GM23338 (cell line): ENCODE data around the gene CNOT6. TPM values are rescaled to one million over a fixed set of nuclear protein-coding genes. Genes with fewer than 3 reads are reported as not detected.

Experiments used
- ATAC-seq: fragments of 200-7000 bp; cut with Tn5 transposase; 3 replicates; pipeline ENCODE4 v1.9.1; 2020
- DNase-seq: peaks from one replicate; pipeline ENCODE4 v3.0.0-alpha.2; 2015; ENCODE audit warnings: low spot score
- H2AFZ ChIP-seq: fragments of 200-600 bp; sonication (generic); 2 replicates; pipeline ENCODE4 v1.8.0; 2016; ENCODE audit warnings: antibody characterized with exemption, mild to moderate bottlenecking, moderate library complexity
- H3F3A ChIP-seq: fragments of 200-600 bp; sonication (generic); replicated peaks from 2 replicates; pipeline ENCODE4 v1.8.0; 2017; ENCODE audit warnings: antibody characterized with exemption, mixed run types, low read depth
- H3K27ac ChIP-seq: fragments of 200-600 bp; sonication (generic); 2 replicates; pipeline ENCODE4 v1.6.1; 2016; ENCODE audit warnings: low read depth
- H3K27me3 ChIP-seq: fragments of 200-600 bp; sonication (generic); 2 replicates; pipeline ENCODE4 v1.8.0; 2016; ENCODE audit warnings: mild to moderate bottlenecking, mixed run types, moderate library complexity; ENCODE audit not compliant: insufficient read depth
- H3K36me3 ChIP-seq: fragments of 200-600 bp; sonication (generic); 2 replicates; pipeline ENCODE4 v1.8.0; 2016; ENCODE audit warnings: mild to moderate bottlenecking; ENCODE audit not compliant: insufficient read depth
- H3K4me1 ChIP-seq: fragments of 200-600 bp; sonication (generic); 2 replicates; pipeline ENCODE4 v1.8.0; 2016; ENCODE audit warnings: mild to moderate bottlenecking, moderate library complexity; ENCODE audit not compliant: insufficient read depth
- H3K4me2 ChIP-seq: fragments of 200-600 bp; sonication (generic); 2 replicates; pipeline ENCODE4 v1.7.1; 2017; ENCODE audit warnings: mixed run types
- H3K4me3 ChIP-seq: fragments of 200-600 bp; sonication (generic); 2 replicates; pipeline ENCODE4 v1.6.1; 2016; ENCODE audit warnings: mixed run types
- H3K79me2 ChIP-seq: fragments of 200-600 bp; sonication (generic); replicated peaks from 2 replicates; pipeline ENCODE4 v1.8.0; 2017; ENCODE audit warnings: mild to moderate bottlenecking; ENCODE audit not compliant: insufficient read depth
- H3K9me2 ChIP-seq: fragments of 200-600 bp; sonication (generic); 2 replicates; pipeline ENCODE4 v1.8.0; 2017; ENCODE audit not compliant: insufficient read depth
- H4K20me1 ChIP-seq: fragments of 200-600 bp; sonication (generic); replicated peaks from 2 replicates; pipeline ENCODE4 v1.8.0; 2017; ENCODE audit warnings: mild to moderate bottlenecking; ENCODE audit not compliant: insufficient read depth
- H3K27ac Mint-ChIP-seq: 2 replicates; pipeline ENCODE4 v1.8.0; 2020; ENCODE audit warnings: inconsistent platforms, mild to moderate bottlenecking, moderate library complexity, mixed read lengths
- H3K27me3 Mint-ChIP-seq: 3 replicates; pipeline ENCODE4 v1.8.0; 2022; ENCODE audit warnings: low read depth, mild to moderate bottlenecking, moderate library complexity, mixed read lengths, inconsistent platforms; ENCODE audit not compliant: insufficient read depth, poor library complexity
- H3K36me3 Mint-ChIP-seq: 3 replicates; pipeline ENCODE4 v1.8.0; 2021; ENCODE audit warnings: low read depth, mild to moderate bottlenecking, inconsistent platforms, moderate library complexity, mixed read lengths
- H3K4me1 Mint-ChIP-seq: 3 replicates; pipeline ENCODE4 v1.8.0; 2020; ENCODE audit warnings: mild to moderate bottlenecking, inconsistent platforms, mixed read lengths
- H3K4me3 Mint-ChIP-seq: 3 replicates; pipeline ENCODE4 v1.8.0; 2021; ENCODE audit warnings: moderate library complexity, mild to moderate bottlenecking, inconsistent platforms, mixed read lengths
- H3K9me3 Mint-ChIP-seq: 3 replicates; pipeline ENCODE4 v1.8.0; 2020; ENCODE audit warnings: moderate library complexity, mild to moderate bottlenecking, inconsistent platforms, mixed read lengths
- CREB1 ChIP-seq: fragments of 250-450 bp; sonication (Bioruptor Pico); IDR thresholded peaks from 2 replicates; pipeline ENCODE4 v1.5.0; 2020; ENCODE audit warnings: low read depth, mild to moderate bottlenecking, moderate library complexity
- EZH2phosphoT487 ChIP-seq: fragments of 200-600 bp; sonication (generic); IDR thresholded peaks from one replicate; pipeline ENCODE4 v1.8.1; 2018; ENCODE audit warnings: antibody characterized with exemption; ENCODE audit not compliant: unreplicated experiment
- JUNB ChIP-seq: IDR thresholded peaks from one replicate; pipeline ENCODE4 v1.6.1; 2016; ENCODE audit warnings: antibody characterized with exemption; ENCODE audit not compliant: unreplicated experiment
- NANOG ChIP-seq: IDR thresholded peaks from 2 replicates; pipeline ENCODE4 v1.6.1; 2016; ENCODE audit warnings: antibody characterized with exemption, borderline replicate concordance
- POLR2AphosphoS5 ChIP-seq: IDR thresholded peaks from 2 replicates; pipeline ENCODE4 v1.6.1; 2016; ENCODE audit warnings: antibody characterized with exemption, low read depth
- STAT1 ChIP-seq: IDR thresholded peaks from one replicate; pipeline ENCODE4 v1.6.1; 2016; ENCODE audit warnings: antibody characterized with exemption; ENCODE audit not compliant: unreplicated experiment
- ZNF114 ChIP-seq: fragments of 250-450 bp; sonication (Bioruptor Pico); IDR thresholded peaks from 2 replicates; pipeline ENCODE4 v1.5.0; 2020; ENCODE audit warnings: mild to moderate bottlenecking, moderate library complexity
- polyA plus RNA-seq: library from polyadenylated mRNA; unstranded; fragments of >200 nt; fragmentation: Nextera tagmentation; extraction: Ambion mirVana; gene quantifications from 2 replicates; pipeline ENCODE4 v1.2.1, GENCODE V29; 2016
- total RNA-seq: library from RNA; depleted of rRNA; stranded (reverse); fragments of >200 nt; shearing (Covaris generic); gene quantifications from 2 replicates; pipeline ENCODE4 v1.2.3, GENCODE V29; 2014
- TF ChIP-seq, protein P1 (sequence below): IDR thresholded peaks from one replicate; pipeline ENCODE4 v1.6.1; 2018; ENCODE audit warnings: antibody characterized with exemption; ENCODE audit not compliant: unreplicated experiment
- TF ChIP-seq, protein P2 (sequence below): IDR thresholded peaks from 2 replicates; pipeline ENCODE4 v1.6.1; 2016; ENCODE audit warnings: antibody characterized with exemption
- TF ChIP-seq, protein P3 (sequence below), 2 experiments: fragments of 200-600 bp in 1 of 2; sonication (generic) in 1 of 2; conservative IDR thresholded peaks; 2 replicates each; pipeline versions ENCODE4 v1.5.1 to v1.6.1; 2016 to 2017; ENCODE audit warnings: antibody characterized with exemption in 2 of 2, low read depth in 2 of 2, mild to moderate bottlenecking in 2 of 2, moderate library complexity in 1 of 2

CNOT6 gene
- total and polyA plus RNA-seq, 2 experiments from 2014 or later: 14.6 to 38.7 TPM

DNA sequence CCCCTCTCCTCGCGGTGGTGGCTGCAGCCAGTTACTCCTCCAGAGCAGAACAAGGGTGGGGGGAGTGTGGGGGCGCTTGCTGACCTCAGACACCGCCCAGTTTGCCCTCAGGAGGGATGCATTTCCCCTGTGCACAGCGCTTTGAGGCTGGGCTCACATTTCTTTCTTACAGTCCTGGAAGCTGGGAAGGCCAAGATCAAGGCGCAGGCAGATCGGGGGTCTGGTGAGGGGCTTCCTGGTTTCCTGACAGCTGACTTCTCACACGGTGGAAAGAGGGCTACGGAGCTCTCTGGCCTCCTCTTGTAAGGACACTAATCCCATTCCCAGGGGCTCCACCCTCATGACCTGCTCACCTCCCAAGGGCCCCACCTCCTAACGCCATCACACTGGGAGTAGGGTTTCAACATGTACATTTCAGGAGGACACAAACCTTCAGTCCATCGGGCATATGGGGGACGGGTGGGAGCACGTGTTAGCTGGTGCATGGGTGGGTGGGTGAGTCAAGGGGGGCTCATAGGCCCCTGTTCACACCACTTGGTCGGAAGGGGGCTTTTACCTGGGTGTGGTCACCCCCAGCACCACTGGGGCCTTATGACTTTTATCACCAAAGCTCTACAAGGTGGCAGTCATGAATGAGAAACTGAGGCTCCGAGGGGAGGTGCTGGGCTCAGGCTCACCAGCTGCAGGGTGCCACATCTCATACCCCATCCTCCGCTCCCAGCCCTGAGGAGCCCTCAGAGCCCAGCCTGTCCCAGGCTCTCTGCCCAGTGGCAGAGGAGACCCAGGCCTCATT is 104.8 kb downstream of the CNOT6 start:
- H3K4me1 Mint-ChIP-seq: 0 out of 3 replicates have a peak, but pooled peaks cover 2% of the 10 kb centered on the region

GRCh38 chr5:180599590-180599914 is 105.4 kb downstream of the CNOT6 start:
- H3K36me3 ChIP-seq: no peaks in the 10 kb centered on the region
- no peaks in the 10 kb centered on the region for H3K4me1 ChIP-seq
- no peak overlapping the region for H3K4me2 ChIP-seq
- no peaks in the 10 kb centered on the region for H3F3A ChIP-seq
- DNase-seq (no peak), ATAC-seq (no peak)
- H3K9me2 ChIP-seq: no peaks in the 10 kb centered on the region
- H3K4me3 ChIP-seq: no peak overlapping the region
- H3K79me2 ChIP-seq: no peaks in the 10 kb centered on the region
- Mint-ChIP-seq H3K4me1 (peaks cover 2% of the 10 kb centered on the region; the same call in 1 of the 3 replicates), H3K27ac (no peak overlapping the region), H3K36me3 (no peaks in the 10 kb centered on the region; the same call in 2 of the 3 replicates), H3K27me3 (peaks cover 14% of the 10 kb centered on the region), H3K4me3 (no peak overlapping the region), H3K9me3 (no peaks in the 10 kb centered on the region)
- H2AFZ ChIP-seq: no peak overlapping the region
- H3K27me3 ChIP-seq: no peaks in the 10 kb centered on the region
- no peak for TF ChIP-seq POLR2AphosphoS5
- TF ChIP-seq NANOG: no peak
- no peak for TF ChIP-seq CREB1
- no peak for TF ChIP-seq JUNB
- TF ChIP-seq, protein P1, sequence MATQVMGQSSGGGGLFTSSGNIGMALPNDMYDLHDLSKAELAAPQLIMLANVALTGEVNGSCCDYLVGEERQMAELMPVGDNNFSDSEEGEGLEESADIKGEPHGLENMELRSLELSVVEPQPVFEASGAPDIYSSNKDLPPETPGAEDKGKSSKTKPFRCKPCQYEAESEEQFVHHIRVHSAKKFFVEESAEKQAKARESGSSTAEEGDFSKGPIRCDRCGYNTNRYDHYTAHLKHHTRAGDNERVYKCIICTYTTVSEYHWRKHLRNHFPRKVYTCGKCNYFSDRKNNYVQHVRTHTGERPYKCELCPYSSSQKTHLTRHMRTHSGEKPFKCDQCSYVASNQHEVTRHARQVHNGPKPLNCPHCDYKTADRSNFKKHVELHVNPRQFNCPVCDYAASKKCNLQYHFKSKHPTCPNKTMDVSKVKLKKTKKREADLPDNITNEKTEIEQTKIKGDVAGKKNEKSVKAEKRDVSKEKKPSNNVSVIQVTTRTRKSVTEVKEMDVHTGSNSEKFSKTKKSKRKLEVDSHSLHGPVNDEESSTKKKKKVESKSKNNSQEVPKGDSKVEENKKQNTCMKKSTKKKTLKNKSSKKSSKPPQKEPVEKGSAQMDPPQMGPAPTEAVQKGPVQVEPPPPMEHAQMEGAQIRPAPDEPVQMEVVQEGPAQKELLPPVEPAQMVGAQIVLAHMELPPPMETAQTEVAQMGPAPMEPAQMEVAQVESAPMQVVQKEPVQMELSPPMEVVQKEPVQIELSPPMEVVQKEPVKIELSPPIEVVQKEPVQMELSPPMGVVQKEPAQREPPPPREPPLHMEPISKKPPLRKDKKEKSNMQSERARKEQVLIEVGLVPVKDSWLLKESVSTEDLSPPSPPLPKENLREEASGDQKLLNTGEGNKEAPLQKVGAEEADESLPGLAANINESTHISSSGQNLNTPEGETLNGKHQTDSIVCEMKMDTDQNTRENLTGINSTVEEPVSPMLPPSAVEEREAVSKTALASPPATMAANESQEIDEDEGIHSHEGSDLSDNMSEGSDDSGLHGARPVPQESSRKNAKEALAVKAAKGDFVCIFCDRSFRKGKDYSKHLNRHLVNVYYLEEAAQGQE: no peak
- no peak for TF ChIP-seq ZNF114 (CRISPR knock-in tag)
- TF ChIP-seq, protein P2, sequence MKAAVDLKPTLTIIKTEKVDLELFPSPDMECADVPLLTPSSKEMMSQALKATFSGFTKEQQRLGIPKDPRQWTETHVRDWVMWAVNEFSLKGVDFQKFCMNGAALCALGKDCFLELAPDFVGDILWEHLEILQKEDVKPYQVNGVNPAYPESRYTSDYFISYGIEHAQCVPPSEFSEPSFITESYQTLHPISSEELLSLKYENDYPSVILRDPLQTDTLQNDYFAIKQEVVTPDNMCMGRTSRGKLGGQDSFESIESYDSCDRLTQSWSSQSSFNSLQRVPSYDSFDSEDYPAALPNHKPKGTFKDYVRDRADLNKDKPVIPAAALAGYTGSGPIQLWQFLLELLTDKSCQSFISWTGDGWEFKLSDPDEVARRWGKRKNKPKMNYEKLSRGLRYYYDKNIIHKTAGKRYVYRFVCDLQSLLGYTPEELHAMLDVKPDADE: no peak
- TF ChIP-seq, protein P3, sequence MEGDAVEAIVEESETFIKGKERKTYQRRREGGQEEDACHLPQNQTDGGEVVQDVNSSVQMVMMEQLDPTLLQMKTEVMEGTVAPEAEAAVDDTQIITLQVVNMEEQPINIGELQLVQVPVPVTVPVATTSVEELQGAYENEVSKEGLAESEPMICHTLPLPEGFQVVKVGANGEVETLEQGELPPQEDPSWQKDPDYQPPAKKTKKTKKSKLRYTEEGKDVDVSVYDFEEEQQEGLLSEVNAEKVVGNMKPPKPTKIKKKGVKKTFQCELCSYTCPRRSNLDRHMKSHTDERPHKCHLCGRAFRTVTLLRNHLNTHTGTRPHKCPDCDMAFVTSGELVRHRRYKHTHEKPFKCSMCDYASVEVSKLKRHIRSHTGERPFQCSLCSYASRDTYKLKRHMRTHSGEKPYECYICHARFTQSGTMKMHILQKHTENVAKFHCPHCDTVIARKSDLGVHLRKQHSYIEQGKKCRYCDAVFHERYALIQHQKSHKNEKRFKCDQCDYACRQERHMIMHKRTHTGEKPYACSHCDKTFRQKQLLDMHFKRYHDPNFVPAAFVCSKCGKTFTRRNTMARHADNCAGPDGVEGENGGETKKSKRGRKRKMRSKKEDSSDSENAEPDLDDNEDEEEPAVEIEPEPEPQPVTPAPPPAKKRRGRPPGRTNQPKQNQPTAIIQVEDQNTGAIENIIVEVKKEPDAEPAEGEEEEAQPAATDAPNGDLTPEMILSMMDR (conservative IDR thresholded peaks at IDR 0.05; ENCODE audit: low read depth in 2 of 2): no peak
- no peaks in the 10 kb centered on the region for H4K20me1 ChIP-seq
- no peak overlapping the region for H3K27ac ChIP-seq

More for the DNA sequence above, 104.8 kb downstream of the CNOT6 start:
- H3K27ac ChIP-seq: no peak overlapping the region
- H3K4me1 ChIP-seq: no peaks in the 10 kb centered on the region
- peaks cover 14% of the 10 kb centered on the region for H3K27me3 Mint-ChIP-seq
- TF ChIP-seq EZH2phosphoT487: no peak
- TF ChIP-seq CREB1: no peak
- no peak for TF ChIP-seq STAT1
- TF ChIP-seq, protein P1: no peak
- TF ChIP-seq JUNB: no peak
- no peaks in the 10 kb centered on the region for H3K36me3 ChIP-seq
- no peaks in the 10 kb centered on the region for H3K9me3 Mint-ChIP-seq
- H3K79me2 ChIP-seq: no peaks in the 10 kb centered on the region
- H4K20me1 ChIP-seq: no peaks in the 10 kb centered on the region
- no peaks in the 10 kb centered on the region; the same call in 2 of the 3 replicates for H3K36me3 Mint-ChIP-seq
- no peak overlapping the region for H3K4me2 ChIP-seq
- DNase-seq (no peak), ATAC-seq (no peak)
- H3F3A ChIP-seq: no peaks in the 10 kb centered on the region
- H3K27ac Mint-ChIP-seq: no peak overlapping the region
- no peak overlapping the region for H3K4me3 ChIP-seq
- no peaks in the 10 kb centered on the region for H3K9me2 ChIP-seq
- H2AFZ ChIP-seq: no peak overlapping the region
- no peak overlapping the region for H3K4me3 Mint-ChIP-seq
- H3K27me3 ChIP-seq: no peaks in the 10 kb centered on the region
